Stomach (tissue), 9 donors: ENCODE data around the gene ATXN2L. TPM values are rescaled to one million over a fixed set of nuclear protein-coding genes. Genes with fewer than 3 reads are reported as not detected.

ENCODE experiments used
- DNase-seq, 2 donors: peaks; one replicate each; pipeline versions ENCODE4 v3.0.0 to v3.0.0-alpha.2; 2013 to 2019
- H3K27ac ChIP-seq, 5 donors: fragments of 200-600 bp in 4 of 5; sonication (generic) in 4 of 5; one replicate each; pipeline ENCODE4 v1.5.1; 2013 to 2019; ENCODE audit warnings: mild to moderate bottlenecking in 1 of 5, moderate library complexity in 1 of 5
- H3K27me3 ChIP-seq, 3 donors: fragments of 200-600 bp; sonication (generic); one replicate each; pipeline ENCODE4 v1.5.1; 2017 to 2019; ENCODE audit warnings: mixed run types in 1 of 3
- H3K36me3 ChIP-seq, 4 donors: fragments of 200-600 bp; sonication (generic); 1 replicate in 3 of 4; 2 replicates in 1 of 4; pipeline ENCODE4 v1.5.1; 2016 to 2019
- H3K4me1 ChIP-seq, 4 donors: fragments of 200-600 bp; sonication (generic); one replicate each; pipeline ENCODE4 v1.5.1; 2016 to 2019
- H3K4me3 ChIP-seq, 4 donors: fragments of 200-600 bp; sonication (generic) in 3 of 4; one replicate each; pipeline ENCODE4 v1.5.1; 2016 to 2019; ENCODE audit warnings: mild to moderate bottlenecking in 1 of 4
- H3K9me3 ChIP-seq, 4 donors: fragments of 200-600 bp; sonication (generic); one replicate each; pipeline ENCODE4 v1.5.1; 2016 to 2019
- CTCF ChIP-seq, 7 experiments: fragments of 450-650 bp in 4 of 7; fragments of 200-600 bp in 3 of 7; sonication (generic) in 3 of 7; IDR thresholded peaks; one replicate each; pipeline ENCODE4 v1.5.1; 2016 to 2019; ENCODE audit warnings: antibody characterized with exemption in 7 of 7, control low read depth in 2 of 7, mild to moderate bottlenecking in 1 of 7
- EP300 ChIP-seq: sonication (generic); formaldehyde crosslinking; IDR thresholded peaks from one replicate; pipeline ENCODE4 v1.6.1; 2017; ENCODE audit warnings: antibody characterized with exemption
- POLR2A ChIP-seq, 4 donors: fragments of 450-650 bp; IDR thresholded peaks; one replicate each; pipeline ENCODE4 v1.6.1; 2016; ENCODE audit warnings: antibody characterized with exemption in 4 of 4, control low read depth in 2 of 4, mild to moderate bottlenecking in 1 of 4, moderate library complexity in 1 of 4
- POLR2AphosphoS5 ChIP-seq, 3 donors: sonication (generic); formaldehyde crosslinking; IDR thresholded peaks; one replicate each; pipeline ENCODE4 v1.6.1; 2016; ENCODE audit warnings: antibody characterized with exemption in 3 of 3
- WGBS, 5 donors: extraction: QIAGEN DNeasy Blood & Tissue Kit in 3 of 5; methylation state at CpG; one replicate each; pipeline versions ENCODE4 v1.1.5 to v1.1.7; 2013 to 2018; 5-methylcytosine and 5-hydroxymethylcytosine counted together
- intact Hi-C: fragments of 100-400 bp; cut with DNase I; formaldehyde crosslinking; loops from one replicate; pipeline ENCODE4 v1.15.1; 2023; ENCODE audit warnings: low total_unique reads
- polyA plus RNA-seq, 3 donors: library from polyadenylated mRNA; stranded (reverse); fragments of 200-250 nt; gene quantifications; one replicate each; pipeline ENCODE4 v1.2.3, GENCODE V29; 2013
- total RNA-seq, 5 donors: library from RNA; depleted of rRNA; stranded (reverse); fragments of >200 nt; gene quantifications; one replicate each; pipeline versions ENCODE4 v1.1.0 to v1.2.3, GENCODE V29; 2014 to 2016
- donor health status: healthy with polysubstance abuse.
- donor health status: Bipolar disorder and iron deficiency.
- donor health status: healthy.

ATXN2L gene
- total and polyA plus RNA-seq, 8 donors: 24.4 to 644 (median 64.8) TPM

DNA sequence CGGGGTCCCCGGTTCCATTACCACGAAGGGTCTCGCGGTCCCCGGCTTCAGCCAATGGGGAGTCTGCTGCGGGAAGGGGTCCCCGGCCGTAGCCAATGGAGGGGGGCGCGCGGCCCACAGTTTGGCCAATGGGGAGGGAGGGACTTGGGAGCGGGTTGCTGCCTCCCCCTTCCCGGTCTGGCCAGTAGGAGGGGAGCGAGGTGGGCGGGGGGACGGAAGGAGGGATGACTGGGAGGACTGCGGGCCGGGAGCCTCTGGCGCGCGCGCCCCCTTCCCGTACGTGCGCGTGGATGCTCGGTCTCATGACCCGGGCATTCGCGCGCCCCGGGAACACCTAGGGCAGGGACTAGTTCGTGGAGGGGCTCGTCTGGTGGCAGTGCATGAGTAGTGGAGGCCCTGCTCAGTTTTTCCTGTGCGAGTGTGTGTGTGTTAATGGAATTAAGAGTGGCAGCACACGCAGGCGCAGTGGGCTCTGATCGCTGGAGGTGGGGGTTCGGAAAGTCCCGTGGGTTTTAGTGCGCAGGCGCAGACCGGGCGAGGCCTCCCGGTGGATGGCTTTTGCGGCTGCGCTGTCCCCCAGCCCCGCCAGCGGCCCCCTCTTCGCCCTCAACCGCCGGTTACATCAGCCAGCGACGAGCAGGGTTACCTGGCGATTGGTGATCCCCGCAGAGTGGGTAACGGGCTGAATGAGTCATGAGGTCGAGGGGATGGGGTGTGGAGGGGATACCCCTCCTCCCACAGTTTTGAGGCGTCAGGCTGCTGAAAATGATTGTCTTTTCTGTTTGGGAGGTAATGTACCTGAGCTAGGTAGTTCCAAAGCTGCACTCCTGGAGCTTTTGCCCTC lies 1.3 kb downstream of the ATXN2L start:
- peaks cover 18 to 42% (median 28%) of the 10 kb centered on the region in 4 donors for H3K4me1 ChIP-seq
- H3K9me3 ChIP-seq: no peaks in the 10 kb centered on the region
- TF ChIP-seq CTCF (IDR thresholded peaks at IDR 0.05): peak in 3 of 7 experiments; percentile 33 to 50 (median 41)
- TF ChIP-seq EP300: no peak
- no peak for TF ChIP-seq POLR2A (IDR thresholded peaks at IDR 0.05)
- peak; percentile 22 to 66 (median 64) for TF ChIP-seq POLR2AphosphoS5 (IDR thresholded peaks at IDR 0.05)
- peak overlapping the region; percentile 77 to 96 (median 91) for H3K4me3 ChIP-seq
- intact Hi-C loops: no loop called here
- no peaks in the 10 kb centered on the region for H3K27me3 ChIP-seq
- peaks cover 26 to 44% (median 40%) of the 10 kb centered on the region in 4 donors for H3K36me3 ChIP-seq
- H3K27ac ChIP-seq: peak overlapping the region; percentile 96 to 100 (median 100)
- peak; percentile 95 to 99 for DNase-seq
- 0 to 1% (median 0%) methylated on average over 35 to 60 of the region's 60 CpGs for WGBS, 5 donors

DNA sequence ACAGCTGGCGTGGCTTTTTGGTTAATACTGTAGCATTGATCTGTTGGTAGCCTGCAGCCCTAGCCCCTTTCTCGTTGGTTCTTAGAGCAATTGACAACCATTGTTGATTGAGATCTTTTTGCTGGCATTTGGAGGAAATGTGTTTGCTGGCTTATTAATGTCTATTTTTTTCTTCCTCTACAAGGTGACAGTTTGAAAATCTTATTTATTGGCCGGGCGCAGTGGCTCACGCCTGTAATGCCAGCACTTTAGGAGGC lies 1.8 kb downstream of the ATXN2L start:
- no peak for TF ChIP-seq POLR2A (IDR thresholded peaks at IDR 0.05)
- no peak for TF ChIP-seq POLR2AphosphoS5 (IDR thresholded peaks at IDR 0.05)
- no peak for TF ChIP-seq EP300
- TF ChIP-seq CTCF (IDR thresholded peaks at IDR 0.05): no peak
- H3K4me1 ChIP-seq: peaks cover 18 to 42% (median 28%) of the 10 kb centered on the region in 4 donors
- peaks cover 31 to 48% (median 46%) of the 10 kb centered on the region in 4 donors for H3K36me3 ChIP-seq
- 23 to 39% (median 29%) methylated on average over 5 of the region's 5 CpGs for WGBS, 5 donors
- intact Hi-C loops: no loop called here
- no peak for DNase-seq
- H3K27ac ChIP-seq: peak overlapping the region; percentile 96 to 100 (median 100)
- no peaks in the 10 kb centered on the region for H3K9me3 ChIP-seq
- H3K27me3 ChIP-seq: no peaks in the 10 kb centered on the region
- peak overlapping the region; percentile 77 to 96 (median 91) for H3K4me3 ChIP-seq

- peaks cover 18 to 42% (median 28%) of the 10 kb centered on the region in 4 donors for H3K4me1 ChIP-seq
- H3K27ac ChIP-seq: no peak overlapping the region
- no peak overlapping the region for H3K4me3 ChIP-seq
- H3K36me3 ChIP-seq: peaks cover 46 to 61% (median 60%) of the 10 kb centered on the region in 4 donors
- TF ChIP-seq CTCF (IDR thresholded peaks at IDR 0.05) (no peak), POLR2AphosphoS5 (IDR thresholded peaks at IDR 0.05) (no peak), POLR2A (IDR thresholded peaks at IDR 0.05) (no peak), EP300 (no peak)
- no peak for DNase-seq
- intact Hi-C loops: no loop called here
- H3K27me3 ChIP-seq: no peaks in the 10 kb centered on the region
- no peaks in the 10 kb centered on the region for H3K9me3 ChIP-seq
- 43 to 59% (median 48%) methylated on average over 6 of the region's 6 CpGs for WGBS, 5 donors
Observed at GRCh38 chr16:28826141-28826540, 3.3 kb downstream of the ATXN2L start.

DNA sequence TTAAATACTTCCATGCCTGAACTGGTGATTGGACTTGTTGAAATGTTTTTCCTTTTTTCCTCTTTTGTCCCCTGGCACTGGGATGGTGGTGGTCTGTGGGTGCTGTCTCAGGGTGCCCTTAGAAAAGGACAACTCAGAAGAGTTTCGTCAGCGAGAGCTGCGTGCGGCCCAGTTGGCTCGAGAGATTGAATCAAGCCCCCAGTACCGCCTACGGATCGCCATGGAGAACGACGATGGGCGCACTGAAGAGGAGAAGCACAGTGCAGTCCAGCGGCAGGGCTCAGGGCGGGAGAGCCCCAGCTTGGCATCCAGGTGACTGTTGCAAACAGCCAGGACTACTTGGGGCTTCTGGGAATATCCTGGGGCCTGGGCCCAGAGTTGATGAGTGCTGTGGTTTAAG lies 6.9 kb downstream of the ATXN2L start:
- no peaks in the 10 kb centered on the region for H3K9me3 ChIP-seq
- DNase-seq: no peak
- no peaks in the 10 kb centered on the region for H3K27me3 ChIP-seq
- H3K4me3 ChIP-seq: no peak overlapping the region
- peaks cover 11 to 28% (median 16%) of the 10 kb centered on the region in 4 donors for H3K4me1 ChIP-seq
- TF ChIP-seq POLR2A (IDR thresholded peaks at IDR 0.05): no peak
- TF ChIP-seq CTCF (IDR thresholded peaks at IDR 0.05): no peak
- TF ChIP-seq EP300: no peak
- TF ChIP-seq POLR2AphosphoS5 (IDR thresholded peaks at IDR 0.05): no peak
- H3K27ac ChIP-seq: no peak overlapping the region
- peaks cover 82 to 97% (median 96%) of the 10 kb centered on the region in 4 donors for H3K36me3 ChIP-seq
- intact Hi-C loops: loop anchor here (10.0 kb wide), 1 partner anchor 55 kb away; no protein-coding TSS in a partner anchor
- 95 to 98% (median 96%) methylated on average over 13 of the region's 13 CpGs for WGBS, 5 donors
